Mesenchymal stem cell (in vitro differentiated cells and primary cell): ENCODE measurements around the gene CLCN6.
A peak's percentile ranks its signal among the peaks of the same experiment; 100 is the strongest.
"Not testable (repeated sequence)": the region's sequence is repeated elsewhere in the genome, so short reads cannot be mapped to it uniquely, and the experiment has no call there.

Source experiments
- DNase-seq: peaks from one replicate; pipeline ENCODE4 v3.0.0-alpha.2; 2013
- H2AFZ ChIP-seq: one replicate; pipeline ENCODE4 v1.6.1; 2013; ENCODE audit warnings: low read depth, mild to moderate bottlenecking, control low read depth, inconsistent platforms, low read length, moderate library complexity
- H2AK5ac ChIP-seq: 2 replicates; pipeline ENCODE4 v1.6.1; 2013; ENCODE audit warnings: low read length, moderate library complexity, mild to moderate bottlenecking, inconsistent platforms; ENCODE audit not compliant: severe bottlenecking
- H2BK120ac ChIP-seq: one replicate; pipeline ENCODE4 v1.6.1; 2013; ENCODE audit warnings: low read depth, mild to moderate bottlenecking, inconsistent platforms, low read length, moderate library complexity
- H2BK12ac ChIP-seq, 2 experiments: one replicate each; pipeline ENCODE4 v1.6.1; 2013; ENCODE audit warnings: inconsistent platforms in 2 of 2, low read length in 2 of 2, mild to moderate bottlenecking in 2 of 2, moderate library complexity in 2 of 2, control low read depth in 1 of 2
- H2BK15ac ChIP-seq: one replicate; pipeline ENCODE4 v1.6.1; 2013; ENCODE audit warnings: mild to moderate bottlenecking, low read depth, inconsistent platforms; ENCODE audit not compliant: poor library complexity, severe bottlenecking
- H2BK5ac ChIP-seq: 2 replicates; pipeline ENCODE4 v1.6.1; 2013; ENCODE audit warnings: low read depth, mild to moderate bottlenecking, low read length, control low read depth, inconsistent platforms; ENCODE audit not compliant: poor library complexity, severe bottlenecking
- H3K14ac ChIP-seq, 2 experiments: one replicate each; pipeline ENCODE4 v1.6.1; 2013; ENCODE audit warnings: inconsistent platforms in 2 of 2, low read length in 2 of 2, control low read depth in 1 of 2, mild to moderate bottlenecking in 1 of 2, moderate library complexity in 1 of 2
- H3K18ac ChIP-seq, 2 experiments: one replicate each; pipeline ENCODE4 v1.6.1; 2013; ENCODE audit warnings: inconsistent platforms in 2 of 2, low read length in 2 of 2, control low read depth in 1 of 2, low read depth in 1 of 2, mild to moderate bottlenecking in 1 of 2
- H3K23ac ChIP-seq, 2 experiments: one replicate each; pipeline ENCODE4 v1.6.1; 2013; ENCODE audit warnings: inconsistent platforms in 2 of 2, low read length in 2 of 2, mild to moderate bottlenecking in 2 of 2, moderate library complexity in 2 of 2, control low read depth in 1 of 2
- H3K27ac ChIP-seq: 2 replicates; pipeline ENCODE4 v1.5.1; 2013; ENCODE audit warnings: mild to moderate bottlenecking, moderate library complexity, low read length, control low read depth, inconsistent platforms; ENCODE audit not compliant: poor library complexity, severe bottlenecking
- H3K27me3 ChIP-seq, 2 experiments: 2 replicates each; pipeline versions ENCODE4 v1.6.1 to v1.7.0; 2013; ENCODE audit warnings: low read length in 2 of 2, mild to moderate bottlenecking in 2 of 2, moderate library complexity in 2 of 2, control low read depth in 1 of 2, inconsistent platforms in 1 of 2; ENCODE audit not compliant: control insufficient read depth in 1 of 2, insufficient read depth in 1 of 2
- H3K36me3 ChIP-seq, 2 experiments: 2 replicates each; pipeline versions ENCODE4 v1.6.1 to v1.7.0; 2013; ENCODE audit warnings: low read length in 2 of 2, control low read depth in 1 of 2, inconsistent platforms in 1 of 2, low read depth in 1 of 2, mild to moderate bottlenecking in 1 of 2; ENCODE audit not compliant: insufficient read depth in 2 of 2, control insufficient read depth in 1 of 2
- H3K4ac ChIP-seq, 2 experiments: one replicate each; pipeline ENCODE4 v1.6.1; 2013; ENCODE audit warnings: inconsistent platforms in 2 of 2, low read length in 2 of 2, mild to moderate bottlenecking in 2 of 2, moderate library complexity in 2 of 2, control low read depth in 1 of 2, low read depth in 1 of 2
- H3K4me1 ChIP-seq: 2 replicates; pipeline ENCODE4 v1.6.1; 2013; ENCODE audit warnings: low read depth, low read length, control low read depth; ENCODE audit not compliant: control insufficient read depth, insufficient read depth
- H3K4me2 ChIP-seq: 2 replicates; pipeline ENCODE4 v1.6.1; 2013; ENCODE audit warnings: low read length, mild to moderate bottlenecking, inconsistent platforms; ENCODE audit not compliant: poor library complexity, severe bottlenecking
- H3K4me3 ChIP-seq, 2 experiments: 2 replicates each; pipeline versions ENCODE4 v1.5.1 to v1.7.0; 2013; ENCODE audit warnings: low read length in 2 of 2, mild to moderate bottlenecking in 2 of 2, control low read depth in 1 of 2, low read depth in 1 of 2; ENCODE audit not compliant: insufficient read depth in 1 of 2
- H3K79me1 ChIP-seq: replicated peaks from 2 replicates; pipeline ENCODE4 v1.6.1; 2013; ENCODE audit warnings: mild to moderate bottlenecking, control low read depth, low read length, inconsistent platforms; ENCODE audit not compliant: poor library complexity, severe bottlenecking
- H3K9ac ChIP-seq: 2 replicates; pipeline ENCODE4 v1.7.0; 2013; ENCODE audit warnings: mild to moderate bottlenecking, low read length, moderate library complexity
- H3K9me3 ChIP-seq: 2 replicates; pipeline ENCODE4 v1.7.0; 2013; ENCODE audit warnings: mild to moderate bottlenecking, low read length; ENCODE audit not compliant: control insufficient read depth
- H4K8ac ChIP-seq: one replicate; pipeline ENCODE4 v1.6.1; 2013; ENCODE audit warnings: inconsistent platforms, mild to moderate bottlenecking, low read length, moderate library complexity
- H4K91ac ChIP-seq: one replicate; pipeline ENCODE4 v1.6.1; 2013; ENCODE audit warnings: mild to moderate bottlenecking, low read length, inconsistent platforms
- WGBS: methylation state at CpG from one replicate; pipeline ENCODE4 v1.1.7; 2013; ENCODE audit warnings: mixed read lengths; 5-methylcytosine and 5-hydroxymethylcytosine counted together

Gene CLCN6

DNA sequence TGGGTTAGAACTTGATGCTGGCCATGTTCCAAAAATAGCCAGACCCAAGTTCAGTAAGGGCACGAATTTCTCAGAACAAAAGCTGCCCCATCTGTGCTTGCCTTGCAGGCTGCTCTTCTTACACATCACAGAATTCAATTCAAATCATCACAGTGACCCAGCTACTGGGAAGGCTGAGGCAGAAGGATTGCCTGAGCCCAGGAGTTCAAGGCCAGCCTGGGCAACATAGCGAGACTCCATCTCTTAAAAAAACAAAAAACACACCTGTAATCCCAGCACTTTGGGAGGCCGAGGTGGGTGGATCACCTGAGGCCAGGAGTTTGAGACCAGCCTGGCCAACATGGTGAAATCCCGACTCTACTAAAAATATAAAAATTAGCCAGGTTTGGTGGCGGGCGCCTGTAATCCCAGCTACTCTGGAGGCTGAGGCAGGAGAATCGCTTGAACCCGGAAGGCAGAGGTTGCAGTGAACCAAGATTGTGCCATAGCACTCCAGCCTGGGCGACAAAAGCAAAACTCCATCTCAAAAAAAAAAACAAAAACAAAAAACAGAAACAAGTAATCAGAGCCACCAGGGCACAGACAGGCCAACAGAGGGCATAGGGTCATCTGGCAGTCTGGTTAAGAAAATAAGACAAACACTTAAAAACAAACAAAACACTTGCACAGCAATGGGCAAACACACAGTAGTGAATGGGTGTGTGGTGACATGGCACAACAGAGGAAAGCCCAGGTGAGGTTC lies 1.9 kb upstream of the CLCN6 start:
- Histone ChIP-seq H3K4me2 (peak overlapping the region; percentile 90), H4K8ac (peak overlapping the region; percentile 49), H3K4ac (peak overlapping the region in 1 of 2 experiments; percentile 75), H2BK15ac (peak overlapping the region; percentile 52), H2BK12ac (peak overlapping the region; percentile 71 to 72), H3K18ac (peak overlapping the region; percentile 35 to 80), H3K4me1 (peaks cover 38% of the 10 kb centered on the region), H3K36me3 (peaks cover 20 to 44% of the 10 kb centered on the region in 2 experiments), H3K4me3 (peak overlapping the region in 1 of 2 experiments; percentile 96), H4K91ac (peak overlapping the region; percentile 60), H3K14ac (peak overlapping the region in 1 of 2 experiments; percentile 45), H3K9ac (peak overlapping the region; percentile 94), H3K27ac (peak overlapping the region; percentile 85), H2AK5ac (peak overlapping the region; percentile 53)
- 63% methylated on average over 9 of the region's 9 CpGs for WGBS
- not testable (repeated sequence) for H2BK120ac ChIP-seq, H2AFZ ChIP-seq, DNase-seq, H3K79me1 ChIP-seq, H3K23ac ChIP-seq, H3K9me3 ChIP-seq, H2BK5ac ChIP-seq, H3K27me3 ChIP-seq

DNA sequence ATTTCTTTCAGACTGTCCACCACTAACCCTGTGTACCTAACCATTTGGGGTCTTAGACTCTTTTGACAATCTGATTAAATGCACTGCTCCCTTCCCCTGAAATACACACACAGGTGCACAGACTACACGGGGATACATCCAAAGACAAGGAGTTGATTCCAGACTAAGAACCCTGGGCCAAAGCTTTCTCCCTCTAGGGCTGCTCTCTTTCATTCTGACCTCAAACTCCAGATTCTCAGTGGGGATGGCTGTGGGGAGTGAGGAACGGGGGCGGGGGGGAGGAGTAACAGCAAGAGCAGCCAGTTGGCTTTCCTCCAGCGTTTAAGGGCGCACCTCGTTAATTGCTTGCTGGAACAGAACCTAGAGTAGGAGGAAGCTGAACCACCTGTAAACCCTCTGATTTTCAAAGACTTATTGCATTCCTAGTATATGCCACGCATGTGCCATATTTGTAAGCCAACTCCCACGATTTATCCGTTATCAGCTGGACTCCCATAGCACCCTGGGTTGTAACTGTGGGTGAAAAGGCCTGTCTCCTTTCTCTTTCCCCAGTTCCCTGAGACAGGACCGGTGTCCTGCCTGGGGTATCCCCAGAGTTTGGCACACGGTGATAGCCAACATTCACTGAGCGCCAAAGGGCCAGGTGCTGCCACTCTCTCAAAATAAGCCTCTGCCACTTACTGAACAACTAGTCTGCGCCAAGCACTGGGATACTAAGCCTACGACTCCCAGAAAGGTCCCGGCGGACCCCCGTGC lies 1.1 kb upstream of the CLCN6 start:
- Histone ChIP-seq H3K18ac (peak overlapping the region; percentile 83 to 99), H3K27ac (peak overlapping the region; percentile 92), H3K27me3 (no peaks in the 10 kb centered on the region), H3K4me2 (peak overlapping the region; percentile 90), H3K36me3 (peaks cover 19 to 46% of the 10 kb centered on the region in 2 experiments), H3K4me1 (peaks cover 38% of the 10 kb centered on the region), H4K8ac (peak overlapping the region; percentile 94), H3K79me1 (peaks cover 12% of the 10 kb centered on the region), H3K23ac (peak overlapping the region in 1 of 2 experiments; percentile 96), H4K91ac (peak overlapping the region; percentile 95), H3K14ac (peak overlapping the region in 1 of 2 experiments; percentile 98), H2BK5ac (peak overlapping the region; percentile 81), H3K4me3 (peak overlapping the region; percentile 67 to 96), H2BK120ac (peak overlapping the region; percentile 87), H3K4ac (peak overlapping the region; percentile 94 to 96), H2AK5ac (peak overlapping the region; percentile 67), H3K9me3 (no peaks in the 10 kb centered on the region), H3K9ac (peak overlapping the region; percentile 94), H2AFZ (peak overlapping the region; percentile 85), H2BK12ac (peak overlapping the region; percentile 79 to 87), H2BK15ac (peak overlapping the region; percentile 100)
- WGBS: 13% methylated on average over 17 of the region's 17 CpGs
- DNase-seq: peak; percentile 59

GRCh38 chr1:11806307-11806936 lies 431 bp downstream of the CLCN6 start:
- H3K4me2 ChIP-seq: peak overlapping the region; percentile 88

More at GRCh38 chr1:11806307-11806936, 431 bp downstream of the CLCN6 start:
- Histone ChIP-seq H3K23ac (peak overlapping the region in 1 of 2 experiments; percentile 97), H3K79me1 (peaks cover 13% of the 10 kb centered on the region), H2BK5ac (peak overlapping the region; percentile 94), H2BK15ac (peak overlapping the region; percentile 75), H3K9ac (peak overlapping the region; percentile 94), H3K27me3 (no peaks in the 10 kb centered on the region), H3K9me3 (no peaks in the 10 kb centered on the region), H3K4ac (peak overlapping the region; percentile 39 to 93), H3K27ac (peak overlapping the region; percentile 87), H2AK5ac (peak overlapping the region; percentile 80), H4K8ac (peak overlapping the region; percentile 90), H2BK12ac (peak overlapping the region in 1 of 2 experiments; percentile 10), H3K36me3 (peaks cover 14 to 44% of the 10 kb centered on the region in 2 experiments), H3K4me1 (peaks cover 28% of the 10 kb centered on the region), H2BK120ac (peak overlapping the region; percentile 50), H3K14ac (peak overlapping the region in 1 of 2 experiments; percentile 99), H4K91ac (peak overlapping the region; percentile 77), H2AFZ (peak overlapping the region; percentile 81), H3K18ac (peak overlapping the region; percentile 88 to 100), H3K4me3 (peak overlapping the region; percentile 92 to 96)
- DNase-seq: peak; percentile 62
- 2% methylated on average over 17 of the region's 20 CpGs for WGBS
